Suprapubic skin (tissue), 4 donors: Measurements from ENCODE around the gene PUS7. TPM values are rescaled to one million over a fixed set of nuclear protein-coding genes. Genes with fewer than 3 reads are reported as not detected.

Source experiments
- DNase-seq, 2 donors: peaks; one replicate each; pipeline ENCODE4 v3.0.0-alpha.2; 2019; ENCODE audit warnings: low spot score in 2 of 2
- H3K27ac ChIP-seq: fragments of 200-600 bp; sonication (generic); one replicate; pipeline ENCODE4 v1.5.1; 2019
- H3K27me3 ChIP-seq: fragments of 200-600 bp; sonication (generic); one replicate; pipeline ENCODE4 v1.5.1; 2019
- H3K36me3 ChIP-seq: fragments of 200-600 bp; sonication (generic); one replicate; pipeline ENCODE4 v1.5.1; 2019
- H3K4me1 ChIP-seq: fragments of 200-600 bp; sonication (generic); one replicate; pipeline ENCODE4 v1.5.1; 2019
- H3K4me3 ChIP-seq: fragments of 200-600 bp; sonication (generic); one replicate; pipeline ENCODE4 v1.5.1; 2019; ENCODE audit warnings: mild to moderate bottlenecking
- H3K9me3 ChIP-seq: fragments of 200-600 bp; sonication (generic); one replicate; pipeline ENCODE4 v1.5.1; 2019
- EP300 ChIP-seq: sonication (generic); formaldehyde crosslinking; IDR thresholded peaks from one replicate; pipeline ENCODE4 v1.6.1; 2017; ENCODE audit warnings: antibody characterized with exemption
- POLR2A ChIP-seq, 2 donors: fragments of 450-650 bp; IDR thresholded peaks; one replicate each; pipeline ENCODE4 v1.6.1; 2017; ENCODE audit warnings: antibody characterized with exemption in 2 of 2, mild to moderate bottlenecking in 2 of 2, moderate library complexity in 2 of 2
- POLR2AphosphoS5 ChIP-seq, 3 donors: sonication (generic); formaldehyde crosslinking; IDR thresholded peaks; one replicate each; pipeline ENCODE4 v1.6.1; 2017; ENCODE audit warnings: antibody characterized with exemption in 3 of 3
- WGBS: methylation state at CpG from one replicate; pipeline ENCODE4 v1.1.5; 2018; 5-methylcytosine and 5-hydroxymethylcytosine counted together
- total RNA-seq, 4 donors: library from RNA; depleted of rRNA; stranded (reverse); fragments of >200 nt; gene quantifications; one replicate each; pipeline ENCODE4 v1.1.0, GENCODE V29; 2016
- TF ChIP-seq, protein P1 (sequence below), 2 donors: fragments of 200-600 bp in 1 of 2; fragments of 450-650 bp in 1 of 2; sonication (generic) in 1 of 2; IDR thresholded peaks; one replicate each; pipeline ENCODE4 v1.5.1; 2016 to 2019; ENCODE audit warnings: antibody characterized with exemption in 2 of 2, mild to moderate bottlenecking in 1 of 2, moderate library complexity in 1 of 2

The PUS7 gene, protein sequence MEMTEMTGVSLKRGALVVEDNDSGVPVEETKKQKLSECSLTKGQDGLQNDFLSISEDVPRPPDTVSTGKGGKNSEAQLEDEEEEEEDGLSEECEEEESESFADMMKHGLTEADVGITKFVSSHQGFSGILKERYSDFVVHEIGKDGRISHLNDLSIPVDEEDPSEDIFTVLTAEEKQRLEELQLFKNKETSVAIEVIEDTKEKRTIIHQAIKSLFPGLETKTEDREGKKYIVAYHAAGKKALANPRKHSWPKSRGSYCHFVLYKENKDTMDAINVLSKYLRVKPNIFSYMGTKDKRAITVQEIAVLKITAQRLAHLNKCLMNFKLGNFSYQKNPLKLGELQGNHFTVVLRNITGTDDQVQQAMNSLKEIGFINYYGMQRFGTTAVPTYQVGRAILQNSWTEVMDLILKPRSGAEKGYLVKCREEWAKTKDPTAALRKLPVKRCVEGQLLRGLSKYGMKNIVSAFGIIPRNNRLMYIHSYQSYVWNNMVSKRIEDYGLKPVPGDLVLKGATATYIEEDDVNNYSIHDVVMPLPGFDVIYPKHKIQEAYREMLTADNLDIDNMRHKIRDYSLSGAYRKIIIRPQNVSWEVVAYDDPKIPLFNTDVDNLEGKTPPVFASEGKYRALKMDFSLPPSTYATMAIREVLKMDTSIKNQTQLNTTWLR
- total RNA-seq, result 10 to 100 TPM; 17.0 to 22.1 (median 19.6) TPM

DNA sequence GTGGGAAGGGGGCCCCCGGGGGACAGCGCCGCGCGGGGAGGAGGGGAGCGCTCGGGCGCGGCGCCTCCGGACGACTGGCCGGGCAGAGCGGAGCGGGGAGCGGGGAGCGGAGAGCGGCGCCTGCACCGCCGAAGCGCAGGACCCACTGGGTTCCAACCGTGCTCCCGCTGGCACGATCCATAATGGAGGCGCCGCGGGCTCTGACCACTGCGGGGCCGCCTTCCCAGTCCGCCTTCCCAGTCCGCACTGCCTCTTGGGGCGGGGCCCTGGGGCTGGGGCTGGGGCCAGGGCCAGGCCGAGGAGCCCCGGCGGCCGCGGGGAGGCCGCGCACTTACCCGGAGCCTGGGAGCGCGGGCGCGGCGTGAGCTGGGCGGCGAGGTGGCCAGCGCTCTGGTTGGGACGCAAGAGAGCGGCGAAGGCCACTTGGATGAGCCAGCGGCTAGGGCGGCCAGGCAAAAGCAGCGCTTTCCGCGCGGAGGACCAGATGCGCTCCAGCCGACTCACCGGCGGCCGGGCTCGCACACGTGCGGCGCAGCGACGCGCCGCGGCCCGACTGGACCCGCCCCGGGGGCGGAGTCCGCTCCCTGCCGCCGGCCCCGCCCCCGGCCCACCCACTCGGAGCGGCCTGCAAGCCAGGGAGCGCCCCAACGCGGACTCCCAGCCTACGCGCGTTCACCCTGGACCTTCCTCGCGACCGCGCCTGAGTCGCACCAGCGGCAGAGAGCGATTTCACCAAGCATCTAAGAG is at the start of gene PUS7:
TSS of gene PUS7 (minus strand) at position 555 of the 747 bp plus-strand sequence. CDS start 13,759 bp downstream, outside the sequence.
- peak within 1 kb of the TSS; percentile 90 for H3K27ac ChIP-seq
- DNase-seq, result peak; percentile 89 to 91
- WGBS, result under 1% methylated on average over 36 of the region's 96 CpGs
- peaks cover 17% of the 10 kb centered on the region for H3K4me1 ChIP-seq
- TF ChIP-seq POLR2AphosphoS5 (IDR thresholded peaks at IDR 0.05), result peak in 1 of 3 donors; percentile 45
- TF ChIP-seq POLR2A (IDR thresholded peaks at IDR 0.05), result peak in 1 of 2 donors; percentile 57
- no peak for TF ChIP-seq EP300
- TF ChIP-seq, protein P1, sequence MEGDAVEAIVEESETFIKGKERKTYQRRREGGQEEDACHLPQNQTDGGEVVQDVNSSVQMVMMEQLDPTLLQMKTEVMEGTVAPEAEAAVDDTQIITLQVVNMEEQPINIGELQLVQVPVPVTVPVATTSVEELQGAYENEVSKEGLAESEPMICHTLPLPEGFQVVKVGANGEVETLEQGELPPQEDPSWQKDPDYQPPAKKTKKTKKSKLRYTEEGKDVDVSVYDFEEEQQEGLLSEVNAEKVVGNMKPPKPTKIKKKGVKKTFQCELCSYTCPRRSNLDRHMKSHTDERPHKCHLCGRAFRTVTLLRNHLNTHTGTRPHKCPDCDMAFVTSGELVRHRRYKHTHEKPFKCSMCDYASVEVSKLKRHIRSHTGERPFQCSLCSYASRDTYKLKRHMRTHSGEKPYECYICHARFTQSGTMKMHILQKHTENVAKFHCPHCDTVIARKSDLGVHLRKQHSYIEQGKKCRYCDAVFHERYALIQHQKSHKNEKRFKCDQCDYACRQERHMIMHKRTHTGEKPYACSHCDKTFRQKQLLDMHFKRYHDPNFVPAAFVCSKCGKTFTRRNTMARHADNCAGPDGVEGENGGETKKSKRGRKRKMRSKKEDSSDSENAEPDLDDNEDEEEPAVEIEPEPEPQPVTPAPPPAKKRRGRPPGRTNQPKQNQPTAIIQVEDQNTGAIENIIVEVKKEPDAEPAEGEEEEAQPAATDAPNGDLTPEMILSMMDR (IDR thresholded peaks at IDR 0.05), result no peak
- no peaks in the 10 kb centered on the region for H3K36me3 ChIP-seq
- H3K27me3 ChIP-seq, result no peaks in the 10 kb centered on the region
- H3K4me3 ChIP-seq, result peak within 1 kb of the TSS; percentile 84
- H3K9me3 ChIP-seq, result no peaks in the 10 kb centered on the region

DNA sequence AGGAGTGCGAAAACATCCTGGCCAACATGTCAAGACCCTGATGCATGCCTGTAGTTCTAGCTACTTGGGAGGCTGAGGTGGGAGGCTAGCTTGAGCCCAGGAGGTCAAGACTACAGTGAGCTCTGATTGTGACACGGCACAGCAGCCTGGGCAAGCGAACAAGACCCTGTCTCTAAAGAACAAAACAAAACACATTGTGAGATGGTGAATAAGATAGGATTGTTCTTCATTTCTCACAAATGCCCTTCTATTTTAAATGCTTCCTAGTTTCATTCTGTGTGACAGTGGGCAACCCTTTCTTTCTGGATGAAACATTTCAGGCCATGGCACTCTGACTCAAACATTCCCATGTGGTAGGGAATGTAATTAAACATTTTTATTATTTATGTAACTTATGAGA is 45.8 kb upstream of the PUS7 start:
- Histone ChIP-seq H3K27ac (no peak overlapping the region), H3K36me3 (peaks cover 54% of the 10 kb centered on the region), H3K4me3 (no peak overlapping the region), H3K27me3 (no peaks in the 10 kb centered on the region), H3K9me3 (no peaks in the 10 kb centered on the region), H3K4me1 (no peaks in the 10 kb centered on the region)
- WGBS, result 89% methylated on average over 3 of the region's 3 CpGs
- DNase-seq, result no peak
- TF ChIP-seq, protein P1 (IDR thresholded peaks at IDR 0.05), result no peak
- TF ChIP-seq POLR2A (IDR thresholded peaks at IDR 0.05) (no peak), POLR2AphosphoS5 (IDR thresholded peaks at IDR 0.05) (no peak), EP300 (no peak)

DNA sequence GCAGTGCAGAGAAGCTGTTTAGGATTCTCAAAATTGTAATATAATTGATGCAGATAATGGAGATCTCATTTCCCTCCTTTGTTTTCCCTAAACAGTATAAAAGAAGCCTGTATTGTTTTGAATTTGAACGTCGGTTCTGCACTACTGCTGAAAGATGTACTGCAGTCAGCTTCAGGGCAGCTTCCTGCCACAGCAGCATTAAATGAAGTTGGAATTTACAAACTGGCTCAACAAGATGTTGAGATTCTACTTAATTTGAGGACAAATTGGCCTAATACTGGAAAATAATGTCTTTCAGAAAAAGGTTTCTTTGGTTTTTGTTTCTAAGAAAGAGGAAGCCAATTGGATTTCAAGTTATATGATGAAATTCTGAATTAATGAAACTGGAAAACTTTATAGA is 45.0 kb upstream of the PUS7 start:
- TF ChIP-seq, protein P1 (IDR thresholded peaks at IDR 0.05), result no peak
- TF ChIP-seq POLR2AphosphoS5 (IDR thresholded peaks at IDR 0.05) (no peak), POLR2A (IDR thresholded peaks at IDR 0.05) (no peak), EP300 (no peak)
- H3K36me3 ChIP-seq, result peaks cover 62% of the 10 kb centered on the region
- no peak overlapping the region for H3K27ac ChIP-seq
- H3K4me1 ChIP-seq, result no peaks in the 10 kb centered on the region
- H3K9me3 ChIP-seq, result no peaks in the 10 kb centered on the region
- DNase-seq, result no peak
- 64% methylated on average over 2 of the region's 2 CpGs for WGBS
- no peak overlapping the region for H3K4me3 ChIP-seq
- no peaks in the 10 kb centered on the region for H3K27me3 ChIP-seq

DNA sequence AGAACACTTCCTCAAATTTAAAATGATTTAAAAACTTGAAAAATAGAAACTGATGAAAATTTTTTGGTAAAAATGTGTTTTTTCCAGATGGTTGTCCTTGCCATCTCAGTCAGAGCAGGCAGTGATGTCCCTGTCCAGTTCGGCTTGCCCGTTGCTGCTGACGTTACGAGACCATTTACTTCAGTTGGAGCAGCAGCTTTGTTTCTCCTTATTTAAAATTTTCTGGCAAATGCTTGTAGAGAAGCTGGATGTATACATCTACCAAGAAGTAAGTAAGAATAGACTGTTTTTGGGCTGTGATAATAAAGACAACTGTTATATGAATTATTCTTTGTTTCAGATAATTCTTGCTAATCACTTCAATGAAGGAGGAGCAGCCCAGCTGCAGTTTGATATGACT is 43.1 kb upstream of the PUS7 start:
- Histone ChIP-seq H3K4me1 (no peaks in the 10 kb centered on the region), H3K27me3 (no peaks in the 10 kb centered on the region), H3K4me3 (no peak overlapping the region), H3K27ac (no peak overlapping the region), H3K36me3 (peaks cover 79% of the 10 kb centered on the region), H3K9me3 (no peaks in the 10 kb centered on the region)
- WGBS, result 98% methylated on average over 4 of the region's 4 CpGs
- no peak for TF ChIP-seq EP300
- no peak for DNase-seq

DNA sequence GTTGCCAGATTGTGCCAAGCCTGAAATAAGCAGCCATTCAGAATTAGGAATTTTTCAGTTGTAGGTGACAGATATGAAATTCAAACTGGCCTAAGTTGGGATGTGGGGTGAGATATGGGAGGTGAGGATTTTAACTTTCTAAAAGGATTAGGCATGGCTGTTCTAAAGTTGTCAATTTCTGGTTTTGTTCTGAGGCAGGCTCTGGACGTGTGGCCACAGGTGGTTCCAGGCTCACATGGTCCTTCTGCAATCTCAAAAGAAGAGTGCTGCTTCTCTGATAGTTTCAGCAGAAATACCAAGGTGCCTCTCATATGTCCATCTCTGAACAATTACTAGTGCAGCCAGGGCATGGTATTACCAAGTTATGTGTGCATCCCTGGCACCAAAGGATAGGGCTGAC is 37.9 kb upstream of the PUS7 start:
- Histone ChIP-seq H3K36me3 (peaks cover 84% of the 10 kb centered on the region), H3K4me3 (no peak overlapping the region), H3K4me1 (no peaks in the 10 kb centered on the region), H3K27ac (no peak overlapping the region), H3K27me3 (no peaks in the 10 kb centered on the region), H3K9me3 (no peaks in the 10 kb centered on the region)
- DNase-seq, result no peak
- TF ChIP-seq POLR2A (IDR thresholded peaks at IDR 0.05) (no peak), POLR2AphosphoS5 (IDR thresholded peaks at IDR 0.05) (no peak), EP300 (no peak)
- TF ChIP-seq, protein P1 (IDR thresholded peaks at IDR 0.05), result no peak
- WGBS, result 81% methylated on average over 1 of the region's 1 CpG
